Measurements from ENCODE around the gene CCL22.
"Not testable (repeated sequence)": the region's sequence is repeated elsewhere in the genome, so short reads cannot be mapped to it uniquely, and the experiment has no call there.

Gene CCL22

DNA sequence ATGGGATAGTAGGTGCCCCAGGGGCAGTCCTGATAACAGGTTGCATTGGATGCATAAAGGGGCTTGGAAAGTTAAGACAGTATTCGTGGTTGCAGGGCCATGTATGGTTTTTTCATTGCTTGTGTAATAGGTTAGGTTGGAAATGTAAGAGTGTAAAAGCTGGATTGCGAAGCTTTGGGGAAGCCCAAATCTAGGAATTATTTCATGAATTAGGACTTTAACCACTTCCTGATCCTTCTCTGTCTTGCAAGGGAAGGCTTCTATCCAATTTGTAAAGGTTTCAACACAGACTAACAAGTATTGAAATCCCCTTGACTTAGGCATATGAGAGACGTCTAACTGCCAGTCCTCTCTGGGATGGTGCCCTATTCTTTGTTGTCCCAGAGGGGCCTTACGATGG, 38.2 kb downstream of the CCL22 start:
- DNase-seq = no peak

DNA sequence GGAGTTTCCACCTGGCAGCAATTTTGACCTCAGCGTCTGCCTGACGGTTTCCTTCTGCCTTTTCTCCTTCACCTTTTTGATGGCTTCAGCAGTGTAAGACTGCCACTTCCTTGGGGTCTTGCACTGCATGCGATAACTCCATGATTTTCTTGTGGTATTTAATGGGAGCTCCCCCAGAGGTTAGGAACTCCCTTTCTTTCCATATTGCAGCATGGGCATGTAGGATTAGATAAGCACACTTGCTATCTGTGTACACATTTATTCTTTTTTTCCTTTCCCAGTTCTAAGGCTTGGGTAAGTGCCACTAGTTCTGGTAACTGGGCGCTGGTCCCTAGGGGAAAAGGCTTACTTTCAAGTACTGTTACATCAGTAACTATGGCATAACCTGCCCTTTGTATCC, 38.9 kb downstream of the CCL22 start:
- not testable (repeated sequence) for DNase-seq

DNA sequence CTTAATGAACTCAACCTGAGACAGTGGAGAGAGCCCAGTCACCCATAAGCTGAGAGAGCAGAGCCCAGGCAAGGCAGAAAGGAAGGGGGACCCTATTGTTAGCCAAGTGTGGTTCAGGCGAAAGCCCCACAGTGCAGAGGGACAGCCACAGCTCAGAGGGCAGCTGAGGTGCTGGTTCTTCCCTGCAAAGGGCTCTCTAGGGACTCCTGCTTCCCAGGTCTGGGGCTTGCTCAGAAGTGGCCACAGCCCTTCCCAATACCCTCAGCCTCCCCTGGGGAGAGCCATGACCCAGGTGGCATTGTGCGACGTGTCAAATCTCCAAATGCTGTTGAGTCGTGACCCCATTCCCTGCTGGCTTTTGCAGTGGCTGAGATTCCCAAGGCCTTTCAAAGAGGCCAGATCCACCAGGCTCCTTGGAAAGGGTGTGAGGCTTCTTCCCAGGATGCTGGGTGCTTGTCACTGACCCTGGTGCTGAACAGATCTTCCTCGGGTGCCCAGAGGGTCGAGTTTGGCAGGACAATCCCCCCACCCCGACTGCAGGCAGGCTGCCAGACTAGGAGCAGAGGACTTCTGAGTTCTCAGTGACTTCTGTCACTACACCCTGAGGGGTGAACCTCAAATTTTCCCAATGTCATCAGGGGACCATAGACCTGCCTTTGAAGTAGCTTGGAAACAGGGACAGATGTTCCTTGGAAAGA, 43.5 kb downstream of the CCL22 start:
- no peak for DNase-seq

DNA sequence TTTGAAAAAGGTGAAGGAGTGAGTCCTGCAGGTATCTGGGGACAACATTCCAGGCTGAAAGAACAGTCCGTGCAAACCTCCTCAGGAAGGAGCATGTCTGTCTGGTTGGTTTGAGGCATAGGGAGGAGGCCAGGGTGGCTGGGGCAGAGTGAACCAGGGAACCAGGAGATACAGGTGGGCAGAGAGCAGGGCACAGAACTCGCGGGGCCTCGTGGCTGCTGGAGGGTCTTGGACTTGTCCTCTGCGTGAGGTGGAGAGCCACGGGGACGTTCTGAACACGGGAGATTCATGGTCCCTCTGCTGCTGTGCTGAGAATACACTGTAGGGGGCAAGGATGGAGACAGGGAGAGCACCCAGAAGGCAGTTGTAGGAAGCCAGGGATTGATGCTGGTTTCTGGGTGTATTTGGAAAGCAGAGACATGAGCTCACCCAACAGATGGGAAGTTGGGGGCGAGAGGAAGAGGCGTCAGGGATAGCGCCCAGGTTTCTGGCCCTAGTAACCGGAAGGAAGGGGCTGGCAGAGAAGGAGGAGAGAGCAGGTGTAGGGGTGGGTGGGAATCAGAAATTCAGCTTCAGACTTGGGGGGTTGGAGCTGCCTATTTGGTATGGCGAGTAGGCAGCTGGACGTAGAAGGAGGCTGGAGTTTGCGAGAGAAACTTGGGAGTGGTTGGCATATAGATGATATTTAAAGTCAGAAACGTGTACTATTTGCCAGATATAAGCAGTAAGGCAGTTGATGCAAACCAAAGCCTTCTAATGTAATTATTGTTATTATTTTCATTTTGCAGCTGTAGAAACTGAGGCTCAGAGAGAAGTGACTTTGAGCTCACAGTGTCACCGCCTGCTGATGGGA, 45.6 kb downstream of the CCL22 start, which contains the start of gene CCL17:
TSS of gene CCL17 (plus strand) at position 803 of the 853 bp plus-strand sequence. CDS start 9,166 bp downstream, outside the sequence.
- DNase-seq = no peak

DNA sequence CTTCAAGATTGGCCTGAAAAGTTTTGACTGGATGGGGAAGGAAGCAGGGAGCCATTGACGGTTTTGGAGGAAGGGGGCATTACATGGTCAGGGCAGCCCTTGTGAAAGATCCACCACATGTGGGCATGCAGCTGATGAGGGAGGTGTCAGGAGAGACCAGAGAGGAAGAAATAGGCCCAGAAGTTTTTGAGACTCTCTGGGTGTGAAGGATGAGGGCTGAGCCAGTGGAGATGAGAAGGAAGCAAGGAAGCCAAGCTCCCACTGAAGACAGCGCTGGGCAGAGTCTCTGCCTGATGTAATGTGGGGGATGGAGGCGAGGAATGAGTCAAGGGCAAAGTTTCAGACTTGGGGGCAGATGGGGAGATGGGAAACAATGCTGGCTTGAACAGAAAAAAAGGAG, 46.5 kb downstream of the CCL22 start:
- DNase-seq = no peak

DNA sequence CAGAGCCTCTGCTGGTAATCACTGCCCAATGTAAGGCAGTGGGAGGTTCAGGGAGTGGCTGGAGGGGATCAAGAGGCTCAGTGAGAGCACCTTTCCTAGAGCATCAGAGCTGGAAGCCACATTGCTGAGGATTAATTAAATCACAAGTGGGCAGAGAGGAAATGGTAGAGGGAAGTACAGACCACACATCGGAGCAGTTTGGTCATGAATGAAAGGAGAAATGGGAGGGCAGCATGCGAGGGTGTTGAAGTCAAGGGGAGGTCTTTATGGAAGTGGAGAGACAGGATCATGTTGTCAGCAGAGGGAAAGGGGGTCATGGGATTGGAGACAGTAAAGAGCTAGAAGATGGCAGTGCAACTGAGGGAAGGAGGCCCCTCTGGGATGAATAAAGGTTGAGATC, 48.3 kb downstream of the CCL22 start:
- peak in 1 of 2 donors; percentile 16 for DNase-seq

DNA sequence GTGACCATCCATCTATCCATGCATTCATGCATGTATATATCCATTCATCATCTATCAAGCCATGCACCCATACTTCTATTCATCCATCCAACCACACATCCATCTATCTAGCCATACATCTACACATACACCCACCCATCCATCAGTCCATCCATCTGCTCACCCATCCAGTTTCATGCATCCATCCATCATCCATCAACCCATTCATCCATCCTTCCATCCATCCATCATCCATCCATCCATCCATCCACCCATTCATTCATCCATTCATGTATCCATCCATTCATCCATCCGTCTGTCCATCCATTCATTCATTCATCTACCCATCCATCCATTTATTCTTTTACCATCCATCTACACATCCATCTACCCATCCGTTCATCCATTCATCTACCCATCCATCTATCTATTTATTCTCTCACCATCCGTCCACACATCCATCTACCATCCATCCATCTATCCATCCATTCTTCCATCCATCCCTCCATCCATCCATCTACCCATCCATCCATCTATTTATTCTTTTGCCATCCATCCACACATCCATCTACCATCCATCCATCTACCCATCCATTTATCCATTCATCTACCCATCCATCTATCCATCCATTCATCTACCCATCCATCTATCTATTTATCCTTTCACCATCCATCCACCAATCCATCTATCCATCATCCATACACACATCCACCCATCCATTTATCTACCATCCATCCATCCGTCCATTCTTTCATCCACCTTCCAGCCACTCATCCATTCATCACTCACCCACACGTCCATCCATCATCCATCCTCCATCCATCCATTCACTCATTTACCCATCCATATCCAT, 49.2 kb downstream of the CCL22 start:
- DNase-seq = no peak

DNA sequence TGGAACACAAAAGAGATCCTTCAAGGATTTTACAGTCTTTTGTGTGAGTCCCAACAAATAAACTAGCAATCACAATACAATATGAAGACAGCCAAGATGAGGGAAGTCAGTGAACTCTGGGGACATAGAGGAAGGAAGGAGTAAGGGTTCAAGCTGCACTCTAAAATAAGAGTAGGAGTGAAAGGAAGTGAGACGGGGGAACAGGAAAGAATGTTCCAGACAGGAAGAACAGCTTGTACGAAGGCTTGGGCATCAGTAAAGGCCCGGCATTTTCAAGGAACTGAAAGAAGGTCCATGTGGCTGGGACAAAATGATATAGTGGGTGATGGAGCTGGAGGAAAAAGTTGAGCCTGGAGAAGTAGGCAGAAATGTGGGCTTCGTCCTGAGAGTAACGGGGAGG, 50.5 kb downstream of the CCL22 start:
- no peak for DNase-seq

DNA sequence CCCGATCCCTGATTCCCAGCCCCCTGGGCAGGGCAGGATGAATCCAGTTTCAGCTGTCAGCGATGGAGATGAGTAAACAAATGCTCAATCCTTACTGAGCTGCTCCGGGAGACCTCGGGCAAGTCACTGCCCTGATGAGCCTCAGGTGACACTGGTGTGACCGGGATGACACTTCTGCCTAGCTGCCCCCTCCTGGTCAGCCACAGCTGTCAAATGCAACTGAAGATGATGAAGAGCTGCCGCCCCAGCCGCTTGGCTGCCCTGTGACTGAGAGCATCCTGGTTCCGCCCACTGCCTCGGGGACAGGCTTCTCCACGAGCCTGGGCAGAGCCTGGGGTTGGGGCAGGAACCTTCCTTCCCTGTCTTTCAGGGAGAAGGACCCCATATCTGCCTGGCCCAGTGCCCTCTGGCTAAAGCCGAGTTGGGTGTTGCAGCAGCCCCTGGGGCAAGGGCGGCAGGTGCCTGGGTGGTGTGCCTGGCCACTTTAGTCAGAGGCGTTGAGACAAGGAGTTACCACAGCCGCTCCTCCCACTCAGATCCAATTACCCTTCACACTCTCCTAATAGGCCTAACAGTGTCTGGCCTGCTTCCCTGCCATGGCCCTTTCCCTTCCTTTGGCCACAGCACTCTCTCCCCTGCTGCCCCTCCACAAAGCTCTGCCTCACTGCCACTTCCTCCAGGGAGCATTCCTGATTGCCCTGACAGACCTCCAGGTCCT, 51.4 kb downstream of the CCL22 start:
- DNase-seq = no peak

DNA sequence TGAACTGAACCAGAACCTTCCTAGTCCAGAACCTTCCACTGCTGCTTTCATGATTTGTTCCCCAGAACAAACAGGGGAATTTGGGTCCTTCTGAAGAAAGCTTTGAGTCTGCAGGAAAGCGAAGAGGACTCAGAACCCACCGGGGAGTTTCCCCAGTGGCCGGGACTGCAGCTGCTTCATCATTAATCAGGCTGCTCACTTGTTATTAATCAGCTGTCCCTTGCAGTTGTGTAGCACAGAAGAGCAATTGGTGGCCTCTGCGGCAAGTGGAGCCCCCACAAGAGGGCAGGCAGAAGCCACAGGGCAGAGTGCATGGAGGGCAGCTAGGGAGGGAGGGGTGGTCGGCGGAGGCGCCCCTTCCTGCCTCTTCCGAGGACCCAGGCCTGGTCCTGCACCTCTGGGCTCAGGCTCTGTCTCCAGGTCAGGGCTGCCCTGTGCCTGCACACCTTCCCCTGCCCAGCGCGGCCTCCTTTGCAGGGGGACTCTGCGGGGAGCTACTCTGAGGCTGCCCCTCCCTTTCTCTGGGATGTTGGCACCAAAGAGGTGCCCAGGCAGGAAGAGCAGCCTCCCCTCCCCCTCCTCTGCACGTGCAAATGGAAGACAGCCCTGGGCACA, 52.9 kb downstream of the CCL22 start:
- no peak for DNase-seq

DNA sequence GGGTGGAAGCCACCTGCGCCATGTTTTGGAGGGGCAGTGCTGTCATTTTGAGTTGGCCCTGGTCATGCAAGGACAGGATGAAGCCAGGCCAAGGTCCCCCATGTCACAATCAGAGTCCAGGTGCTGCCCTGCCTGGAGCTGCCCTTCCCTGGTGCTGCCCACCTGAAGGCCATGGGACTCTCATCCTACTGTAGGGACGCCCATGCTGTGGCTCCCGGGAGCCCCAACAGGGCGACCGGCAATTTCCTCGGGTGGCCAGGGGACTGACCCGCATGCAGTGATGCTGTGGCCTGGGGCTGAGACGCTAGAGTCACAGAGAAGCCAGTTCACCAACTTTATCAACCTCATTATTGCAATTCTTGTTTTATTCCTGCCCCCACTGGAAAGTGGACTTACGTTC, 54.0 kb downstream of the CCL22 start:
- DNase-seq = no peak

DNA sequence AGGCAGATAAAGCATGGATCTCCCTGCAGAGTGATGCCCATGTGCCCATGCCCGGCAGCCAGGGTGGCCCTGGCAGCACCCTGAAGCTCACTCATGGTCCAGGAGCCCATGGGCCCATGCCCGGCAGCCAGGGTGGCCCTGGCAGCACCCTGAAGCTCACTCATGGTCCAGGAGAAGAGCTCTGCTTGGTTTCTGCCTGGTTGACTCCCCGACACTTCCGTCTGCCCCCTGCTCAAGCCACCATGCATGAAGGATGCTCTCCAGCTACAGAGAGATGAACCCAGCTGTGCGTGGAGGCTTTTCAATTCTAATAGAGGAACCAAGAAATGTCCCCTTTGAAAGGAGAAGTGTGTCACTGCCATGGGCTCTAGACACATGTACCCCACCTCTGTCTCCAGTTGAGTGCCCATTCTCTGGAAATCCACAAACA, 54.7 kb downstream of the CCL22 start:
- DNase-seq = no peak

DNA sequence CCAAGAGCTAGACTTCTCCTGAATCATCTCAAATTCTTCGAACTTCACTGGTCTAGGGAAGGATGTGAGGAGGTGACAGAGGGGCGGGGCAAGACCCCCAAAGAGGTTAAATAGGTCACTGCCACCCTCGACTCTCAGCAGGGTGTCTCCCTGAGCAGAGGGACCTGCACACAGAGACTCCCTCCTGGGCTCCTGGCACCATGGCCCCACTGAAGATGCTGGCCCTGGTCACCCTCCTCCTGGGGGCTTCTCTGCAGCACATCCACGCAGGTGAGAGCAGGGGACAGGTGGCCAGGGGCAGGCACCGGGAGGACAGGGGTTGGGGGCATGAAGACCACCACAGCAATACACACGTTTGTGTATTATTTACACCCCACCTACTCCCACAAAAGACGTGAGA, 55.1 kb downstream of the CCL22 start:
- DNase-seq = no peak

Measured in bone marrow (tissue), 2 donors.